Measurements from ENCODE around the gene RGPD5.
"Not testable (repeated sequence)": the region's sequence is repeated elsewhere in the genome, so short reads cannot be mapped to it uniquely, and the experiment has no call there.

RGPD5 gene

GRCh38 chr2:109894141-109894540 is 100.0 kb downstream of the RGPD5 start:
- not testable (repeated sequence) for DNase-seq

- not testable (repeated sequence) for DNase-seq
Measured at GRCh38 chr2:109895090-109895869, 101.2 kb downstream of the RGPD5 start.

GRCh38 chr2:109896212-109896611 is 102.1 kb downstream of the RGPD5 start:
- not testable (repeated sequence) for DNase-seq

GRCh38 chr2:109897769-109898461 is 103.8 kb downstream of the RGPD5 start:
- not testable (repeated sequence) for DNase-seq

- not testable (repeated sequence) for DNase-seq
Measured at GRCh38 chr2:109898462-109899336, 104.6 kb downstream of the RGPD5 start, which contains the start of gene LIMS3. Gene LIMS3, plus strand, starts transcription at chr2:109898688. Its CDS starts 41 bp downstream, at chr2:109898729.

GRCh38 chr2:109905796-109906195 is 111.7 kb downstream of the RGPD5 start:
- DNase-seq, result not testable (repeated sequence)

Measured in NCI-H1105 (cell line).